NCI-H2081 treated with DMSO at 0.1 percent for 48 hours (cell line): ENCODE measurements around the gene BABAM2.

Experiments used
- DNase-seq: peaks from one replicate; lab custom pipeline; 2025; lab: John Stamatoyannopoulos, UW

The BABAM2 gene

DNA sequence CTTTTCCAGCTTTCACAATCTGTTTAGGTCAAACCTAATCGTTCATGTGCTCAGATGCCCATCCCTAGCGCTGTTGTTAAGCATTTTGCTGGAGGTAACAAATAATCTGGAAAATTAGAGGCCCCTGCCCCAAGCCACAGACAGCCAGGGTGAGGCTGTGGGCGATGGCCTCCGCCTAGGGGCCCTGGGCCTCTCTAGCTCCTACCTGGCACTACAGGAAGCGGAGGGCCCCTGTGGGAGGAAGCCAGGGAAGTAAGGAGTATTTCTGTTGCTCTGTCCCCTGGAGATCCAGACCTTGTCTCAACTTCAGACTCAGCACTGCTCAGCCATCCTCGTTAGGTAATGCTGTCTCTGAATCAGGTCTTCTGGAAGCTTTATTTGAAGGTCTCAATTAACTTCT is 489.7 kb downstream of the BABAM2 start:
- no peak for DNase-seq

DNA sequence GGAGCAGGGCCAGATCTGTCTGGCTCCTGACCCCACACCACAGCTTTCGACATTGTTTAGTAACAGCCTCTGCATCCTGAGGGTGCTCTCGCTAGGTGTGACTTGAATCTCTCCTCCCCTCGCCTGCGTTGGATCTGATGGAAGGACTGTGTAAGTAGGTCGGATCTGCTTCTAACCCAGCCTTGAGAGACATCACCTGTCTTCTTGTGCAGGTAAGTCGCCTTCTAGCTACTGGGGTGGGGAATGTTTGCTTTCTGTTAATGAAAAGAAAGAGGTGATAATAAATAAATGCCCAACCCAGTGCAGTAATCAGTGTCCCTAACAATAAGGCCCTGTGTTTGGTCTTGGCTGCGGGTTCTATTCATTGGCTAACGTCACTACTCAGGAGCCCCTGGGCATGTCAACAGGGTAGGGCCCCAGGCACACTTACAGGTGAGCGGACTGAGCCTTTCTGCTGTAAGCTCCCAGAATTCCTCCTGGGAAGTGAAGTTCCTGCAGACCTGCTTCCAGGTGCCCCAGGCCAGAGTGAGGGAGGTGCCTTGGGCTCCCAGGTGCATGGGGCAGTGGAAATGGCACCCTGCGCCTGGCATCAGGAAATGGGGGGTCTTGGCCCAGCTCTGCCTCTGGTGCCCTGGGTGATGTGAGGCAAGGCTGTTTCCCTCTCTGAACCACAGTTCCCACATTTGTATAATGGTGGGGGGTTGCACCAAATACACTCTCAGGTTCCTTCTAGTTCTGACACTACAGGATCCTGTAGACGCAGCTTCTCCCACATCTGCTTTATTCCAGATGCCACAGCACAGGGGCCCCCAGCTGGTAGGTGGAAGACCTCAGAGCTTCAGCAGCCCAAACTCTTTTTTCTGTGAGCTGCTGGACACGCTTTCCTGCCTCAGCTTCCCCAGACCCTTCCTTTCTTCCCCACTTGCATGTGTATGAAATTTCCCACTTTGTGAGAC is 491.0 kb downstream of the BABAM2 start:
- no peak for DNase-seq

DNA sequence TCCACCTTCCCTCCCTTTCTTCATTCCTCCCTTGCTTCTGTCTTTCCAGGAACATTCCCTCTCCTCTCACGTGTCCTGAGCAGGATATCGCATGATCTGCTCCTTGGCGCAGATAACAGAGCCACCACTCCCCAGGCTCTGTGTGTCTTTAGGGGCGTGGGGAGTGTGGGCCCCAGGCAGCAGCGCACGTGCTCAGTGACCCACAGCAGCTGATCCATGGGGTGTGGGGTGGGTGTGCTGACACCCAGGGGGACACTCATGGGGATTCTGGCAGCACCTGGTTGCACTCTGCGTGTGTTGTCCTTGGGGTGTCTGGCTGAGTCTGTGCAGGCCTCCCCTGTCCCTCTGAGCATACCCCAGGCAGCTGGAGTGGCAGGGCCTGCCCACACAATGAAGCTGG is 492.2 kb downstream of the BABAM2 start:
- DNase-seq = no peak

DNA sequence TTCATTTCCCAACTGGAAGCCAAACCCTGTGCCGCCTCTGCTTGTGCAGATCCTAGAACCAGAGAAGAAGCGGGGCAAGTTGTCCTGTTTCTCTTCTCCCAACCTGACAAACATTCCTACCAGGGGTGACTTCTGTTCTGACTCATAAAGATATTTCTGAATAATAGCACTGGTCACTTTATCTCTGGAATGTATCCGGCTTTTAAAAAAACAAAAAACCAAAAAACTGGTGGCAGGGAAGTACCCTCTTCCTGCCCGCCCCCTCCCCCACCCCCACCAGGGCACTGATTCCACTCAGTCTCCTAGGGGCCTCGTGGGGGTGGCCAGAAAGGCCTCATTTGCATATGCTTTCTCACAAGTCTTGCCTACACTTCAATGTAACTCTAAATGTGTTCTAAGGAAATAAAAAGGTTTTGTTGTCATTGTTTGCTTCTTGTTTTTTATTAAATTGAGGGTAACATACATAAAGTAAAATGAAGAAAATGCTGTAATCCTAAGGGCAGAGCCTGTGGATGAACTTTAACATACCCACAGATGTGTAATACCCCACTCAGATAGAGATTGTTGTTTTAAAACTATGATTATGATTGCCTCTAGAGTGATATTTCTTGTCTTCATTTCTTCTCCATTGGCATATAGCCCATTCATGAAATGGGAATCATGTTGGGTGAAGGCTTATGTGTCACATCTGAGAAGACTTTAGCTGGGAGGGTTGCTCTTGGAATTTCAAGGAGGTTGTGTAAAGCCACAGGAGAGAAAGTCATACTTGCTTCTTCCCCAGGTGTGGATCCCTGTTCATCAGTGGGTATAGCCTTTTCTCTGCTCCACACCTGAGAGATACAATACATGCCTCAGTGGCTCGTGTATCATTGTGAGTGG is 496.8 kb downstream of the BABAM2 start:
- DNase-seq = no peak
